Natural killer cell (primary cell): ENCODE results near the gene CTRB2. TPM values are rescaled to one million over a fixed set of nuclear protein-coding genes. Genes with fewer than 3 reads are reported as not detected.
"Not testable (repeated sequence)": the region's sequence is repeated elsewhere in the genome, so short reads cannot be mapped to it uniquely, and the experiment has no call there.

Experiments
- ATAC-seq, 3 donors: fragments of 150-1000 bp in 2 of 3; fragments of 200-7000 bp in 1 of 3; cut with Tn5 transposase; 1 replicate in 1 of 3; 2 replicates in 2 of 3; pipeline ENCODE4 v1.10.0; 2021; ENCODE audit warnings: mild to moderate bottlenecking in 2 of 3, moderate library complexity in 2 of 3
- DNase-seq, 2 donors: peaks; one replicate each; pipeline versions ENCODE4 v3.0.0 to v3.0.0-alpha.2; 2013 to 2021; ENCODE audit warnings: mixed read lengths in 1 of 2
- H3K27ac ChIP-seq: one replicate; pipeline ENCODE4 v1.5.1; 2013; ENCODE audit warnings: mild to moderate bottlenecking, low read length
- H3K27me3 ChIP-seq: one replicate; pipeline ENCODE4 v1.6.1; 2013; ENCODE audit warnings: low read length; ENCODE audit not compliant: control insufficient read depth, insufficient read depth
- H3K36me3 ChIP-seq: one replicate; pipeline ENCODE4 v1.6.1; 2013; ENCODE audit warnings: low read length; ENCODE audit not compliant: control insufficient read depth, insufficient read depth
- H3K4me1 ChIP-seq: one replicate; pipeline ENCODE4 v1.6.1; 2013; ENCODE audit warnings: low read length; ENCODE audit not compliant: control insufficient read depth, insufficient read depth
- H3K4me3 ChIP-seq: one replicate; pipeline ENCODE4 v1.5.1; 2013; ENCODE audit warnings: low read length
- H3K9me3 ChIP-seq: one replicate; pipeline ENCODE4 v1.6.1; 2013; ENCODE audit warnings: low read length; ENCODE audit not compliant: control insufficient read depth, insufficient read depth
- H3K27ac Mint-ChIP-seq, 2 donors: one replicate each; pipeline ENCODE4 v1.8.0; 2022; ENCODE audit warnings: mild to moderate bottlenecking in 2 of 2, mixed read lengths in 2 of 2, moderate library complexity in 1 of 2
- H3K27me3 Mint-ChIP-seq, 2 donors: one replicate each; pipeline ENCODE4 v1.8.0; 2022; ENCODE audit warnings: low read depth in 2 of 2, mixed read lengths in 2 of 2
- H3K36me3 Mint-ChIP-seq: one replicate; pipeline ENCODE4 v1.8.0; 2022; ENCODE audit warnings: mixed read lengths
- H3K4me1 Mint-ChIP-seq, 2 donors: one replicate each; pipeline ENCODE4 v1.8.0; 2022; ENCODE audit warnings: mixed read lengths in 2 of 2
- H3K4me3 Mint-ChIP-seq: one replicate; pipeline ENCODE4 v1.8.0; 2022; ENCODE audit warnings: mild to moderate bottlenecking, moderate library complexity, mixed read lengths
- H3K9me3 Mint-ChIP-seq, 2 donors: one replicate each; pipeline ENCODE4 v1.8.0; 2022; ENCODE audit warnings: mixed read lengths in 2 of 2
- CTCF ChIP-seq: fragments of 200-600 bp; IDR thresholded peaks from one replicate; pipeline ENCODE4 v1.8.0; 2022; ENCODE audit warnings: antibody characterized with exemption
- WGBS: methylation state at CpG from one replicate; pipeline ENCODE4 v1.1.7; 2013; ENCODE audit warnings: missing lambda C conversion rate; ENCODE audit not compliant: insufficient coverage; 5-methylcytosine and 5-hydroxymethylcytosine counted together
- intact Hi-C: fragments of 100-400 bp; cut with micrococcal nuclease; formaldehyde crosslinking; loops from one replicate; pipeline ENCODE4 v1.14.2; 2022
- total RNA-seq, 4 donors: library from RNA; stranded (reverse); fragments of 120-200 nt in 1 of 4; gene quantifications; one replicate each; pipeline versions ENCODE4 v1.2.3 to v1.2.4, GENCODE V29; 2013 to 2022

CTRB2 gene
- total RNA-seq, 3 donors from 2014 or later (not counting 1 experiment from before 2014, with no cell fraction given): not detected

- H3K36me3 ChIP-seq: no peaks in the 10 kb centered on the region
- H3K27ac Mint-ChIP-seq: no peak overlapping the region
- no peaks in the 10 kb centered on the region for H3K9me3 Mint-ChIP-seq
- no peaks in the 10 kb centered on the region for H3K36me3 Mint-ChIP-seq
- no peak overlapping the region for H3K4me3 Mint-ChIP-seq
- H3K27me3 ChIP-seq: no peaks in the 10 kb centered on the region
- H3K9me3 ChIP-seq: no peaks in the 10 kb centered on the region
- no peak for ATAC-seq
- peaks cover 0 to 14% of the 10 kb centered on the region in 2 donors for H3K4me1 Mint-ChIP-seq
- no peak for DNase-seq
- no peak overlapping the region for H3K4me3 ChIP-seq
- H3K4me1 ChIP-seq: no peaks in the 10 kb centered on the region
- no peak for TF ChIP-seq CTCF
- no peak overlapping the region for H3K27ac ChIP-seq
- 92% methylated on average over 20 of the region's 20 CpGs for WGBS
- intact Hi-C loops: no loop called here
- H3K27me3 Mint-ChIP-seq: peaks cover 36 to 43% of the 10 kb centered on the region in 2 donors
Measured at GRCh38 chr16:75243667-75244224, 36.8 kb upstream of the CTRB2 start.

GRCh38 chr16:75242436-75243078 is 35.6 kb upstream of the CTRB2 start:
- H3K27me3 ChIP-seq, H3K9me3 ChIP-seq, H3K27ac Mint-ChIP-seq, intact Hi-C loops, H3K36me3 Mint-ChIP-seq, H3K4me3 Mint-ChIP-seq, H3K4me1 ChIP-seq, H3K4me1 Mint-ChIP-seq, H3K9me3 Mint-ChIP-seq, H3K4me3 ChIP-seq, H3K36me3 ChIP-seq, ATAC-seq, DNase-seq, H3K27ac ChIP-seq: not testable (repeated sequence)
- 94% methylated on average over 27 of the region's 27 CpGs for WGBS
- peaks cover 27 to 31% of the 10 kb centered on the region in 2 donors for H3K27me3 Mint-ChIP-seq

GRCh38 chr16:75241955-75242354 is 35.0 kb upstream of the CTRB2 start:
- 94% methylated on average over 13 of the region's 13 CpGs for WGBS
- intact Hi-C loops: no loop called here
- ATAC-seq: no peak
- Histone ChIP-seq H3K9me3 (no peaks in the 10 kb centered on the region), H3K27ac (no peak overlapping the region), H3K4me3 (no peak overlapping the region), H3K27me3 (no peaks in the 10 kb centered on the region), H3K36me3 (no peaks in the 10 kb centered on the region), H3K4me1 (no peaks in the 10 kb centered on the region)
- Mint-ChIP-seq H3K36me3 (no peaks in the 10 kb centered on the region), H3K9me3 (no peaks in the 10 kb centered on the region), H3K27ac (no peak overlapping the region), H3K27me3 (peaks cover 25 to 27% of the 10 kb centered on the region in 2 donors), H3K4me3 (no peak overlapping the region), H3K4me1 (peaks cover 0 to 4% of the 10 kb centered on the region in 2 donors)
- TF ChIP-seq CTCF: no peak
- no peak for DNase-seq

- no peak for ATAC-seq
- intact Hi-C loops: no loop called here
- Histone ChIP-seq H3K27me3 (peaks cover 2% of the 10 kb centered on the region), H3K4me1 (peaks cover 2% of the 10 kb centered on the region), H3K27ac (no peak overlapping the region), H3K4me3 (no peak overlapping the region), H3K36me3 (no peaks in the 10 kb centered on the region), H3K9me3 (no peaks in the 10 kb centered on the region)
- Mint-ChIP-seq H3K4me3 (no peak overlapping the region), H3K27me3 (peaks cover 21 to 22% of the 10 kb centered on the region in 2 donors), H3K27ac (no peak overlapping the region), H3K4me1 (peaks cover 0 to 5% of the 10 kb centered on the region in 2 donors), H3K36me3 (no peaks in the 10 kb centered on the region), H3K9me3 (no peaks in the 10 kb centered on the region)
- TF ChIP-seq CTCF: no peak
- DNase-seq: no peak
- WGBS: 80% methylated on average over 8 of the region's 8 CpGs
Measured at GRCh38 chr16:75241412-75241811, 34.5 kb upstream of the CTRB2 start.

GRCh38 chr16:75240633-75241032 is 33.7 kb upstream of the CTRB2 start:
- H3K9me3 Mint-ChIP-seq, H3K27ac Mint-ChIP-seq, H3K4me3 ChIP-seq, H3K9me3 ChIP-seq, H3K4me3 Mint-ChIP-seq, intact Hi-C loops, H3K36me3 ChIP-seq, DNase-seq, H3K27me3 ChIP-seq, H3K27ac ChIP-seq, ATAC-seq, H3K36me3 Mint-ChIP-seq, H3K4me1 ChIP-seq: not testable (repeated sequence)
- peaks cover 0 to 13% of the 10 kb centered on the region in 2 donors for H3K4me1 Mint-ChIP-seq
- peaks cover 16 to 22% of the 10 kb centered on the region in 2 donors for H3K27me3 Mint-ChIP-seq
- 95% methylated on average over 7 of the region's 7 CpGs for WGBS
